NT2/D1 (cell line): Measurements from ENCODE around the gene ASXL1.

Experiments used
- DNase-seq: peaks from one replicate; pipeline ENCODE4 v3.0.0-alpha.2; 2011; ENCODE audit warnings: low read depth, low spot score
- H3K27me3 ChIP-seq: 2 replicates; pipeline ENCODE4 v1.6.0; 2011; ENCODE audit warnings: mild to moderate bottlenecking; ENCODE audit not compliant: insufficient read length, insufficient read depth
- H3K36me3 ChIP-seq: 2 replicates; pipeline ENCODE4 v1.6.1; 2011; ENCODE audit warnings: mild to moderate bottlenecking, low read length, mixed read lengths; ENCODE audit not compliant: insufficient read depth, insufficient read length
- H3K4me1 ChIP-seq: 2 replicates; pipeline ENCODE4 v1.5.1; 2011; ENCODE audit not compliant: insufficient read depth, insufficient read length
- H3K4me3 ChIP-seq: 2 replicates; pipeline ENCODE4 v1.5.1; 2011; ENCODE audit warnings: low read depth; ENCODE audit not compliant: insufficient read length
- H3K9ac ChIP-seq: 2 replicates; pipeline ENCODE4 v1.6.0; 2011; ENCODE audit warnings: low read depth; ENCODE audit not compliant: insufficient read length
- H3K9me3 ChIP-seq: 2 replicates; pipeline ENCODE4 v1.5.1; 2011; ENCODE audit warnings: mild to moderate bottlenecking, low read length; ENCODE audit not compliant: insufficient read depth
- SUZ12 ChIP-seq: IDR thresholded peaks from 2 replicates; pipeline ENCODE4 v1.6.1; 2011; ENCODE audit not compliant: insufficient read length, insufficient read depth; ENCODE audit errors: extremely low read depth
- YY1 ChIP-seq: IDR thresholded peaks from 2 replicates; pipeline ENCODE4 v1.6.1; 2011; ENCODE audit not compliant: insufficient read length, insufficient read depth
- ZNF274 ChIP-seq: IDR thresholded peaks from 2 replicates; pipeline ENCODE4 v1.6.1; 2011; ENCODE audit warnings: mild to moderate bottlenecking, low read depth, low read length

ASXL1 gene

GRCh38 chr20:32468313-32468640, 110.1 kb downstream of the ASXL1 start:
- Histone ChIP-seq H3K4me3 (no peak overlapping the region), H3K9me3 (no peaks in the 10 kb centered on the region), H3K36me3 (peaks cover 51% of the 10 kb centered on the region), H3K9ac (no peak overlapping the region), H3K27me3 (no peaks in the 10 kb centered on the region), H3K4me1 (peaks cover 42% of the 10 kb centered on the region)
- no peak for TF ChIP-seq ZNF274
- TF ChIP-seq SUZ12: no peak
- TF ChIP-seq YY1: no peak
- DNase-seq: no peak

- DNase-seq: no peak
- Histone ChIP-seq H3K4me1 (peaks cover 39% of the 10 kb centered on the region), H3K36me3 (peaks cover 55% of the 10 kb centered on the region), H3K4me3 (no peak overlapping the region), H3K27me3 (no peaks in the 10 kb centered on the region), H3K9me3 (no peaks in the 10 kb centered on the region), H3K9ac (peak overlapping the region; percentile 42)
- no peak for TF ChIP-seq ZNF274
- no peak for TF ChIP-seq YY1
- no peak for TF ChIP-seq SUZ12
These were observed 110.7 kb downstream of the ASXL1 start for GRCh38 chr20:32468860-32469259.

GRCh38 chr20:32470025-32470861, 112.1 kb downstream of the ASXL1 start:
- H3K36me3 ChIP-seq: peaks cover 53% of the 10 kb centered on the region
- peak overlapping the region; percentile 61 for H3K9ac ChIP-seq
- H3K4me3 ChIP-seq: no peak overlapping the region
- no peaks in the 10 kb centered on the region for H3K27me3 ChIP-seq
- H3K4me1 ChIP-seq: peaks cover 36% of the 10 kb centered on the region
- no peaks in the 10 kb centered on the region for H3K9me3 ChIP-seq
- no peak for TF ChIP-seq SUZ12
- TF ChIP-seq ZNF274: no peak
- TF ChIP-seq YY1: no peak
- DNase-seq: no peak

GRCh38 chr20:32470940-32471339, 112.8 kb downstream of the ASXL1 start:
- Histone ChIP-seq H3K9me3 (no peaks in the 10 kb centered on the region), H3K9ac (peak overlapping the region; percentile 21), H3K4me3 (no peak overlapping the region), H3K36me3 (peaks cover 53% of the 10 kb centered on the region), H3K27me3 (no peaks in the 10 kb centered on the region), H3K4me1 (peaks cover 34% of the 10 kb centered on the region)
- no peak for TF ChIP-seq ZNF274
- TF ChIP-seq SUZ12: no peak
- TF ChIP-seq YY1: no peak
- DNase-seq: no peak

- Histone ChIP-seq H3K9ac (no peak overlapping the region), H3K36me3 (peaks cover 48% of the 10 kb centered on the region), H3K27me3 (no peaks in the 10 kb centered on the region), H3K9me3 (no peaks in the 10 kb centered on the region), H3K4me1 (peaks cover 43% of the 10 kb centered on the region), H3K4me3 (no peak overlapping the region)
- no peak for DNase-seq
- TF ChIP-seq SUZ12 (no peak), ZNF274 (no peak), YY1 (no peak)
These were observed 114.6 kb downstream of the ASXL1 start for GRCh38 chr20:32472581-32473207.

- DNase-seq: no peak
- TF ChIP-seq SUZ12 (no peak), ZNF274 (no peak), YY1 (no peak)
- no peaks in the 10 kb centered on the region for H3K27me3 ChIP-seq
- peak overlapping the region; percentile 3 for H3K9ac ChIP-seq
- H3K36me3 ChIP-seq: peaks cover 48% of the 10 kb centered on the region
- H3K4me1 ChIP-seq: peaks cover 43% of the 10 kb centered on the region
- H3K9me3 ChIP-seq: no peaks in the 10 kb centered on the region
- H3K4me3 ChIP-seq: no peak overlapping the region
These were observed 115.3 kb downstream of the ASXL1 start for GRCh38 chr20:32473231-32474008.
